MM.1S (cell line): ENCODE results near the gene CLIP4.

ENCODE experiments used
- CTCF ChIP-seq: fragments of 300-600 bp; sonication (generic); IDR thresholded peaks from 2 replicates; pipeline ENCODE4 v1.5.1; 2016; ENCODE audit warnings: antibody characterized with exemption, low read length, mixed read lengths
- EZH2 ChIP-seq: fragments of 300-600 bp; sonication (generic); optimal IDR thresholded peaks from 2 replicates; pipeline ENCODE3; 2017; ENCODE audit warnings: low read depth, mild to moderate bottlenecking, antibody characterized with exemption, low read length, mixed read lengths
- EZH2phosphoT487 ChIP-seq: fragments of 300-600 bp; sonication (generic); IDR thresholded peaks from 2 replicates; pipeline ENCODE4 v1.6.1; 2018; ENCODE audit warnings: antibody characterized with exemption, low read length

- TF ChIP-seq CTCF (no peak), EZH2 (no peak), EZH2phosphoT487 (no peak)
These were observed 2.8 kb upstream of the CLIP4 start for GRCh38 chr2:29112379-29112778.
